GM23338 (cell line): ENCODE measurements around the gene WFS1.

ENCODE experiments used
- CREB1 ChIP-seq: fragments of 250-450 bp; sonication (Bioruptor Pico); IDR thresholded peaks from 2 replicates; pipeline ENCODE4 v1.5.0; 2020; ENCODE audit warnings: low read depth, mild to moderate bottlenecking, moderate library complexity
- CTCF ChIP-seq, 2 experiments: fragments of 200-600 bp in 1 of 2; sonication (generic) in 1 of 2; conservative IDR thresholded peaks; 2 replicates each; pipeline versions ENCODE4 v1.5.1 to v1.6.1; 2016 to 2017; ENCODE audit warnings: antibody characterized with exemption in 2 of 2, low read depth in 2 of 2, mild to moderate bottlenecking in 2 of 2, moderate library complexity in 1 of 2
- EZH2 ChIP-seq: fragments of 200-600 bp; sonication (generic); IDR thresholded peaks from one replicate; pipeline ENCODE4 v1.8.0; 2017; ENCODE audit warnings: antibody characterized with exemption, mild to moderate bottlenecking, low read depth; ENCODE audit not compliant: unreplicated experiment
- EZH2phosphoT487 ChIP-seq: fragments of 200-600 bp; sonication (generic); IDR thresholded peaks from one replicate; pipeline ENCODE4 v1.8.1; 2018; ENCODE audit warnings: antibody characterized with exemption; ENCODE audit not compliant: unreplicated experiment
- JUNB ChIP-seq: IDR thresholded peaks from one replicate; pipeline ENCODE4 v1.6.1; 2016; ENCODE audit warnings: antibody characterized with exemption; ENCODE audit not compliant: unreplicated experiment
- NANOG ChIP-seq: IDR thresholded peaks from 2 replicates; pipeline ENCODE4 v1.6.1; 2016; ENCODE audit warnings: antibody characterized with exemption, borderline replicate concordance
- POLR2AphosphoS5 ChIP-seq: IDR thresholded peaks from 2 replicates; pipeline ENCODE4 v1.6.1; 2016; ENCODE audit warnings: antibody characterized with exemption, low read depth
- REST ChIP-seq: IDR thresholded peaks from one replicate; pipeline ENCODE4 v1.6.1; 2018; ENCODE audit warnings: antibody characterized with exemption; ENCODE audit not compliant: unreplicated experiment
- STAT1 ChIP-seq: IDR thresholded peaks from one replicate; pipeline ENCODE4 v1.6.1; 2016; ENCODE audit warnings: antibody characterized with exemption; ENCODE audit not compliant: unreplicated experiment
- ZNF114 ChIP-seq: fragments of 250-450 bp; sonication (Bioruptor Pico); IDR thresholded peaks from 2 replicates; pipeline ENCODE4 v1.5.0; 2020; ENCODE audit warnings: mild to moderate bottlenecking, moderate library complexity

- TF ChIP-seq EZH2 (no peak), JUNB (no peak), CTCF (conservative IDR thresholded peaks at IDR 0.05; ENCODE audit: low read depth in 2 of 2) (no peak), POLR2AphosphoS5 (no peak), NANOG (no peak), STAT1 (no peak), EZH2phosphoT487 (no peak), REST (no peak), ZNF114 (CRISPR knock-in tag) (no peak), CREB1 (CRISPR knock-in tag) (no peak)
These were observed 4.1 kb upstream of the WFS1 start for GRCh38 chr4:6265546-6265945.
